ENCODE results near the gene SNTG2.

SNTG2 gene

GRCh38 chr2:1308678-1309077 lies 358.0 kb downstream of the SNTG2 start:
- DNase-seq (ENCODE audit: low read depth) = no peak
- no peak for TF ChIP-seq CTCF (IDR thresholded peaks at IDR 0.05; ENCODE audit: insufficient read depth, low read depth, low read length, missing control alignments)
- no peak overlapping the region for H3K4me3 ChIP-seq (ENCODE audit: low read length)

DNA sequence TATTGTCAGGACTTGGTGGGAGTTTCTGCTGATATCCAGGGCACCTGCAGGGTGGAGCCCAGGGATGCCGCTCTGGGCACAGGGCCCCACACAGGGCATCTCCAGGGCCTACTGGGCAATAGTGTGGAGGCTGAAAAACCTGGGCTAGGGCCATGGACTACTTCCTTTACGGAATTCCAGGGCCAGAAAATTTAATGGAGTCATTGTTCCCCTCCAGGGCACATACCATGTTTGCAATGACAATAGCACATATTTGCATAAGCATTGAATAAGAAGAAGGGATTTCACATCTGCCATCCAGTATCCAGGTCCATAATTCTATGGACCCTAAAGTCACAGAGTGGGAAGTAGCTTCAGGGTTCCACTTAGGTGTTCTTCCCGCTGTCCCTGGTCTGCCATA lies 358.9 kb downstream of the SNTG2 start:
- TF ChIP-seq CTCF (IDR thresholded peaks at IDR 0.05; ENCODE audit: insufficient read depth, low read depth, low read length, missing control alignments) = no peak
- no peak for DNase-seq (ENCODE audit: low read depth)
- no peak overlapping the region for H3K4me3 ChIP-seq (ENCODE audit: low read length)

DNA sequence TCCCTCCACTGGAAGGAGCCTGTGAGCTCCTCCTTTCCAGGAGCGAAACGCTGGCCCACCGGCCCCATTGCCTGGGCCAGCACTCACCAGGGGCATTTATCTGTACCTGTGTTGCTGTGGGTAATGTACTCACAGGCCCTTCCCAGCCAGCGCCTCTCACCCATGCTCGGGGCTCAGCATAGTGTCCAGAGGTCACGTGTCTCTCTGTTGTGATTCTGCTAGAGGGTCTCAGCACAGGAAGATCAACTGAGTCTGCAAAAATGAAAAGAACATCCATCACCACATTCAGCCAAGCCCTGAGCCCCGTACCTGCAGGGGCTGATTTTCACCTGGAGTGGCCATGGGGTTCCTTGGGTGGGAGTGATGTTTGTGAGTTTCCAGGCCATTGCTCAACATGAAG lies 359.6 kb downstream of the SNTG2 start:
- no peak overlapping the region for H3K4me3 ChIP-seq (ENCODE audit: low read length)
- no peak for DNase-seq (ENCODE audit: low read depth)
- TF ChIP-seq CTCF (IDR thresholded peaks at IDR 0.05; ENCODE audit: insufficient read depth, low read depth, low read length, missing control alignments) = no peak

GRCh38 chr2:1310866-1311265 lies 360.2 kb downstream of the SNTG2 start:
- TF ChIP-seq CTCF (IDR thresholded peaks at IDR 0.05; ENCODE audit: insufficient read depth, low read depth, low read length, missing control alignments) = no peak
- no peak for DNase-seq (ENCODE audit: low read depth)
- H3K4me3 ChIP-seq (ENCODE audit: low read length) = no peak overlapping the region

DNA sequence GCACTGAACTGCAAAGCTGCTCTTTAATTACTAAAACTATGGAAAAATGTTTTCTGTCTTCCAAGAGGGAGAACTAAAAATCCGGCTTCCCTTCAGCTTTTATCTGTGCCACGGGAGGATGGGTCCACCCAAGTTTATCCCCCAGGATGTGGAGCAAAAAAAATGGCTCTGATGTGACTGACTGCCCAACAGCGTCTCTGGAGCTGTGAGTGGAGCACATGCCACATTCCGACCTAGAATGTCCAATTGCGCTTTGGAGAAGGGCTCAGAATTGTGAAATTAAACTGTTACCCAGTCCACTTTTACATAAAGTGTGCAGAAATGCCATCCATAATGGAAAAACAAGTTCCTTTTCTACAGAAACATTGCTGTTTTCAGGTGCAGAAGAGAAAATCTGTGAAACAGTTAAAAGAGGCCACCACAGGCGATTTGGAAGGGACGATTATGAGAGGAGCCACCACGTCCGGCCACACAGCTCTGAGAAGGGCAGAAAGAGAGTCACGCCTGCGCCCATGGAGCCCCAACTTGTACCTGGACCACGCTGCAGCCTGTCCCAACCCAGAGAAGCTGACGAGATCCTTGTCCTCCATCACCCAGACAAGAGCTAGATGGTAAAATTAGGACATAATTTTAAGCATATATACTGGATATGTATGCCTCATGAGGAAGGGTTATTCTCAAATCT lies 362.7 kb downstream of the SNTG2 start:
- DNase-seq (ENCODE audit: low read depth) = no peak
- no peak overlapping the region for H3K4me3 ChIP-seq (ENCODE audit: low read length)
- TF ChIP-seq CTCF (IDR thresholded peaks at IDR 0.05; ENCODE audit: insufficient read depth, low read depth, low read length, missing control alignments) = no peak

- TF ChIP-seq CTCF (IDR thresholded peaks at IDR 0.05; ENCODE audit: insufficient read depth, low read depth, low read length, missing control alignments) = no peak
- DNase-seq (ENCODE audit: low read depth) = no peak
- H3K4me3 ChIP-seq (ENCODE audit: low read length) = no peak overlapping the region
Measured at GRCh38 chr2:1314254-1314653, 363.6 kb downstream of the SNTG2 start.

DNA sequence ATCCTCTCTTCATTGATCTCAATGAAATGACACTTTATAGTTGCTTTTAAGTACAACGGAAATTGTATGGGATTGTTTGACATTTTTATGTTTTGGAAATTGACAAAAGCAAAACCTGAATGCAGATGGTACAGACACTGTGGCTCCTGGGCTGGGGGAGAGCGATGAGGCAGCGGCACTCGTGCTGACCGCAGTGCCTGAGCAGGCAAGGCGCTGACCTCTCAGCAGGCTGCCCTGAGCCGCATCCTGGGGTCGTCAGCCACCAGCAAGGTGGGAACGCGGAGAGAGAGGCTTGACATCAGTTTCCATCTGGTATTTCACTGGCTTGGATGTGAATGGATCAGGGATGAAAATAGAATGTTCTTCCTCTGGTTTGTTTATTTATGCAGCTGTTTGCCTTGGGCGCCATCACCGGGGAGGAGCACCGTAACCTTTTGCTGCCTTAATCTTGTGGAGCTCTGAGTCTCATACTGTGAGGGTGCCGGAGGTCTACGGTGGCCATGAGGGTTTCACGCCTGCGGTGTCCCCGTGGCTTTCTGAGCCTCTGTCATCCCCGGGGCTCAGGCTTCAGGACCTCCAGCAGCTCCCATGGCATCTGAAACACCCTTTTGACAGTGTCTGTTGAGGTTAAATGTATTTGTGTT lies 367.8 kb downstream of the SNTG2 start:
- H3K4me3 ChIP-seq (ENCODE audit: low read length) = no peak overlapping the region
- DNase-seq (ENCODE audit: low read depth) = no peak
- no peak for TF ChIP-seq CTCF (IDR thresholded peaks at IDR 0.05; ENCODE audit: insufficient read depth, low read depth, low read length, missing control alignments)

Measured in epithelial cell of esophagus (primary cell).